ENCODE data around the gene FLYWCH1.

The FLYWCH1 gene

GRCh38 chr16:2911638-2912329, at the start of gene FLYWCH1:
TSS of gene FLYWCH1 (plus strand) at chr16:2911931. CDS start at chr16:2929686, 17,755 bp downstream.
- peak; percentile 98 to 99 for DNase-seq
- peak in 1 of 2 experiments; percentile 6 for TF ChIP-seq CTCF (IDR thresholded peaks at IDR 0.05)
- no peaks in the 10 kb centered on the region for H3K9me3 ChIP-seq
- peak within 1 kb of the TSS; percentile 92 to 97 for H3K27ac ChIP-seq
- H3K36me3 ChIP-seq = peaks cover 19 to 27% (median 19%) of the 10 kb centered on the region in 3 donors
- intact Hi-C loops (cut with DNase I; ENCODE audit: low total_unique reads) = no loop called here
- H3K27me3 ChIP-seq = no peaks in the 10 kb centered on the region
- H3K4me1 ChIP-seq = peaks cover 0 to 21% (median 15%) of the 10 kb centered on the region in 4 donors
- H3K4me3 ChIP-seq = peak within 1 kb of the TSS; percentile 93 to 97

GRCh38 chr16:2865651-2866050, 46.1 kb upstream of the FLYWCH1 start:
- no peaks in the 10 kb centered on the region for H3K36me3 ChIP-seq
- intact Hi-C loops (cut with DNase I; ENCODE audit: low total_unique reads) = no loop called here
- DNase-seq = no peak
- H3K4me1 ChIP-seq = peaks cover 0 to 9% (median 4%) of the 10 kb centered on the region in 4 donors
- peaks cover 0 to 25% of the 10 kb centered on the region in 2 donors for H3K27me3 ChIP-seq
- no peak overlapping the region for H3K27ac ChIP-seq
- no peak overlapping the region for H3K4me3 ChIP-seq
- no peak for TF ChIP-seq CTCF (IDR thresholded peaks at IDR 0.05)
- H3K9me3 ChIP-seq = peaks cover 0 to 6% (median 0%) of the 10 kb centered on the region in 3 donors

GRCh38 chr16:2866431-2866830, 45.3 kb upstream of the FLYWCH1 start:
- Histone ChIP-seq H3K4me1 (peaks cover 0 to 9% (median 4%) of the 10 kb centered on the region in 4 donors), H3K27me3 (peaks cover 0 to 21% of the 10 kb centered on the region in 2 donors), H3K27ac (no peak overlapping the region), H3K9me3 (no peaks in the 10 kb centered on the region), H3K36me3 (no peaks in the 10 kb centered on the region), H3K4me3 (no peak overlapping the region)
- no peak for TF ChIP-seq CTCF (IDR thresholded peaks at IDR 0.05)
- DNase-seq = peak in 1 of 2 donors; percentile 31
- intact Hi-C loops (cut with DNase I; ENCODE audit: low total_unique reads) = no loop called here

- peak overlapping the region; percentile 84 to 88 for H3K27ac ChIP-seq
- intact Hi-C loops (cut with DNase I; ENCODE audit: low total_unique reads) = no loop called here
- H3K9me3 ChIP-seq = no peaks in the 10 kb centered on the region
- no peaks in the 10 kb centered on the region for H3K36me3 ChIP-seq
- peak overlapping the region; percentile 63 to 73 for H3K4me3 ChIP-seq
- peaks cover 0 to 18% of the 10 kb centered on the region in 2 donors for H3K27me3 ChIP-seq
- H3K4me1 ChIP-seq = peaks cover 0 to 9% (median 4%) of the 10 kb centered on the region in 4 donors
- no peak for DNase-seq
- no peak for TF ChIP-seq CTCF (IDR thresholded peaks at IDR 0.05)
Measured at GRCh38 chr16:2867661-2867986, 44.1 kb upstream of the FLYWCH1 start.

GRCh38 chr16:2867987-2868789, 43.5 kb upstream of the FLYWCH1 start:
- TF ChIP-seq CTCF (IDR thresholded peaks at IDR 0.05) = peak; percentile 94 to 97
- H3K27me3 ChIP-seq = peaks cover 0 to 15% of the 10 kb centered on the region in 2 donors
- peak overlapping the region; percentile 84 to 88 for H3K27ac ChIP-seq
- H3K4me1 ChIP-seq = peaks cover 0 to 9% (median 4%) of the 10 kb centered on the region in 4 donors
- peak; percentile 93 to 95 for DNase-seq
- H3K4me3 ChIP-seq = peak overlapping the region; percentile 63 to 73
- no peaks in the 10 kb centered on the region for H3K9me3 ChIP-seq
- intact Hi-C loops (cut with DNase I; ENCODE audit: low total_unique reads) = no loop called here
- H3K36me3 ChIP-seq = no peaks in the 10 kb centered on the region

All from tibial artery (tissue), 4 donors.